ES-I3 (cell line): Measurements from ENCODE around the gene NDFIP1.
"Not testable (repeated sequence)": the region's sequence is repeated elsewhere in the genome, so short reads cannot be mapped to it uniquely, and the experiment has no call there.

ENCODE experiments used
- H3K36me3 ChIP-seq: 2 replicates; pipeline ENCODE4 v1.6.1; 2013; ENCODE audit warnings: mild to moderate bottlenecking, low read length, control low read depth, moderate library complexity; ENCODE audit not compliant: insufficient read depth
- H3K4me1 ChIP-seq: 2 replicates; pipeline ENCODE4 v1.6.1; 2013; ENCODE audit warnings: mild to moderate bottlenecking, control low read depth, low read length; ENCODE audit not compliant: insufficient read depth
- H3K9ac ChIP-seq: 2 replicates; pipeline ENCODE4 v1.6.1; 2013; ENCODE audit warnings: low read depth, mild to moderate bottlenecking, low read length, moderate library complexity
- H3K9me3 ChIP-seq: 2 replicates; pipeline ENCODE4 v1.6.1; 2013; ENCODE audit warnings: mild to moderate bottlenecking, low read length, moderate library complexity; ENCODE audit not compliant: control insufficient read depth, insufficient read depth

The NDFIP1 gene

DNA sequence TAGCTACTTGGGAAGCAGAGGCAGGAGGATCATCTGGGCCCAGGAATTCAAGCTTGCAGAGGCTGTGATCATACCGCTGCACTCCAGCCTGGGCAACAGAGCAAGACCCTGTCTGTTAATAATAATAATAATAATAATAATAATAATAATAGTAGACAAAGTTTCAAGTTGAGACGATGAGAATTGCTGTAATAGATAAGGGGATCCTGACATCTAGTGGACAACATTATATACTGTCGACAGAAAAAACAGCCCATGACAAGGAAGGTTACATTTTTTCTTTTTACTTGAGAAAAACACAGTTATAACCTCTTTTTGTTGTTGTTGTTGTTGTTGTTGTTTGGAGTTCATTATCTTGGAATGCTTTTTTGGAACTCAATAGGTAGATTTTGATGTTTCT is 35.3 kb downstream of the NDFIP1 start:
- peaks cover 9% of the 10 kb centered on the region for H3K36me3 ChIP-seq

DNA sequence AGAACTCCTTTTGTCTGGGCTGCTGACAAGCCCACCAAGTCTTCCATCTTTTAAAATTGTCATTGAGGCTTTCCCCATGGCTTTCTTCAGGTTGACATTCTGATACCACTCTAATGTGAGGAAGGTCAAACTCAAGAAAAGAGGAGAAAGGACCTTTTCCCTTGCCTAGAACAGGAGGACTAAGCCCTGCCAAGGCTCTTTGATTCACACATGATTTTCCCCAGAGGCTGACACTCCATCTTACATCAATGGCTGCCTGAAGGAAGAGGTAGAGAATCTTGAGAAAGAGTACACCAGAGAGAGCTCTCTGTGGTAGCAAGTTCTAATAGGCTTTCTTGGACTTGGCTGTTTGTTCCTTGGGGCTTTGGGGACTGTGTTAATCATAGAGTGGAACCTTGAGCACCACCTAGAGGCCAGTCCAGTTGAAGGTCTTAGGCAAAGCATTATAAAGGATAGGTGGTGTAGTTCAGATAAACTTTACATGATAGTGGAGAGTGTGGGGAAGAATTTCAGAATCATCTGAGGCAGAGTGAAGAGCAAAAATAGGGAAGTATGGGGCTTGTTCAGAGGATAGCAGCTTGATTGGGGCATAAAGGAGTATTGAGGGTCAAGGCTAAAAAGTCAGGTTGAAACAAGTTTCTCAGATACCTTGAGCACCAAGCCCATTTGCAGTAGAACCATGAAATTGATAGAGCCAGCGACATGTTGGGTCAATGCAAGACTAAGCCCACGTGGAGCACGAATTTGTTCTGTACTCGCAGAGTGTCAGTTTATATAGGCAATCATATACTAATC is 36.7 kb downstream of the NDFIP1 start:
- H3K9ac ChIP-seq: no peak overlapping the region
- peaks cover 9% of the 10 kb centered on the region for H3K36me3 ChIP-seq
- H3K4me1 ChIP-seq: no peaks in the 10 kb centered on the region
- no peaks in the 10 kb centered on the region for H3K9me3 ChIP-seq

More for the DNA sequence above, 35.3 kb downstream of the NDFIP1 start:
- H3K4me1 ChIP-seq: no peaks in the 10 kb centered on the region
- no peak overlapping the region for H3K9ac ChIP-seq
- H3K9me3 ChIP-seq: no peaks in the 10 kb centered on the region

DNA sequence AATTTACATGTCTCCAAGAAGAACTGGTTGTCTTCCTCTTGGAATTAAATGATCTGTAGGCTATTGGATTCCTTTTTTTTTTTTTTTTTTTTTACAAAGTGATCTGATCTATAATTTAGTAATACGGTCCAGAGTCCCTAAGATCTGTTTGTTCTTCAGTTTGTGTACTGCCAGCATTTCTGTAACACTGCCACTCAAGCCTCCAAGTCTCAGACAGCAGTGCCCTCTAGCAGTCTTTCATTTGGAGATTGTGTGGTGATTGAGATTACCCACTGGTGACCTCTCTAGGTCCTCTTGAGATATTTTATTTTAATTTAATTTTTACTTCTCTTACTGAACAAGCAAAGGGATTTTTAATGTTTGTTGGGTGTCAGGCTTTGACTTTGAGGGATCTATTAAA is 40.8 kb downstream of the NDFIP1 start:
- Histone ChIP-seq H3K36me3 (peaks cover 9% of the 10 kb centered on the region; the same call in 1 of the 2 replicates), H3K4me1 (peaks cover 16% of the 10 kb centered on the region; the same call in 1 of the 2 replicates)

DNA sequence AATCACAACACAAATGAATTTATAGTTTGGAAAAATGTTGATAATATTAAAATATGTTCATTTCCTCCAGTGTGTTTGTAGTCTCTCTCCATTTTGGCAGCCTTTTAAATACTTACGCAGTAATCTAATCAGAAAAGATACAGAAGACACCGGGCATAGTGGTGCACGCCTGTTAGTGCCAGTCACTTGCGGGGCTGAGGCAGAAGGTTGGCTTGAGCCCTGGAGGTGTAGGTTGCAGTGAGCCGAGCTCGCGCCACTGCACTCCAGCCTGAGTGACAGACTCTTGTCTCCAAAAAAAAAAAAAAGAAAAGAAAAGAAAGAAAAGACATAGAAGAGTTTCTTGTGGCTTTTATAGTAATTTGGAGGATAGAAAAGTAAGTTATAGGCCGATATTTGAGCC is 41.9 kb downstream of the NDFIP1 start:
- H3K4me1 ChIP-seq: peaks cover 16% of the 10 kb centered on the region; the same call in 1 of the 2 replicates
- H3K9me3 ChIP-seq: no peaks in the 10 kb centered on the region
- H3K9ac ChIP-seq: no peak overlapping the region
- peaks cover 9% of the 10 kb centered on the region; the same call in 1 of the 2 replicates for H3K36me3 ChIP-seq

More for the DNA sequence above, 40.8 kb downstream of the NDFIP1 start:
- no peak overlapping the region for H3K9ac ChIP-seq
- no peaks in the 10 kb centered on the region for H3K9me3 ChIP-seq

DNA sequence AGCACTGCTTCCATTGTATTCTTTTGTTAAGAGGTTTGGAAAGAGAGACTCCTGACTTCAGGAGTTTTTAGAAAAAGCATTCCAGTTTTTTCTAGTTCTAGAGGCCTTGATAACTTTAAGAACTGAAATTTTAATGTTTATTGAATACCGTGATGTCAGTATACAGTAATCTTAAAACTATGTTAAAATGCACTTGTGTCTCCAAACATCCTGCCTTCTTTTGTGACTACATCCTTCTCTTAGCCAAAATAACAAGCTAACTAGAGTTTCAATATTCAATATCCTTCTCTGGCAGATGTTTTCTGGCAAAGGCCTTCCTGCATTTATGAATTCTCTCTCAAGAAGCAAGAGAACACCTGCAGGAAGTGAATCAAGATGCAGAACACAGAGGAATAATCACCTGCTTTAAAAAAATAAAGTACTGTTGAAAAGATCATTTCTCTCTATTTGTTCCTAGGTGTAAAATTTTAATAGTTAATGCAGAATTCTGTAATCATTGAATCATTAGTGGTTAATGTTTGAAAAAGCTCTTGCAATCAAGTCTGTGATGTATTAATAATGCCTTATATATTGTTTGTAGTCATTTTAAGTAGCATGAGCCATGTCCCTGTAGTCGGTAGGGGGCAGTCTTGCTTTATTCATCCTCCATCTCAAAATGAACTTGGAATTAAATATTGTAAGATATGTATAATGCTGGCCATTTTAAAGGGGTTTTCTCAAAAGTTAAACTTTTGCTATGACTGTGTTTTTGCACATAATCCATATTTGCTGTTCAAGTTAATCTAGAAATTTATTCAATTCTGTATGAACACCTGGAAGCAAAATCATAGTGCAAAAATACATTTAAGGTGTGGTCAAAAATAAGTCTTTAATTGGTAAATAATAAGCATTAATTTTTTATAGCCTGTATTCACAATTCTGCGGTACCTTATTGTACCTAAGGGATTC is 43.1 kb downstream of the NDFIP1 start:
- Histone ChIP-seq H3K9me3 (no peaks in the 10 kb centered on the region), H3K9ac (no peak overlapping the region), H3K4me1 (peaks cover 25% of the 10 kb centered on the region; the same call in 1 of the 2 replicates), H3K36me3 (peaks cover under 1% of the 10 kb centered on the region; the same call in 1 of the 2 replicates)

DNA sequence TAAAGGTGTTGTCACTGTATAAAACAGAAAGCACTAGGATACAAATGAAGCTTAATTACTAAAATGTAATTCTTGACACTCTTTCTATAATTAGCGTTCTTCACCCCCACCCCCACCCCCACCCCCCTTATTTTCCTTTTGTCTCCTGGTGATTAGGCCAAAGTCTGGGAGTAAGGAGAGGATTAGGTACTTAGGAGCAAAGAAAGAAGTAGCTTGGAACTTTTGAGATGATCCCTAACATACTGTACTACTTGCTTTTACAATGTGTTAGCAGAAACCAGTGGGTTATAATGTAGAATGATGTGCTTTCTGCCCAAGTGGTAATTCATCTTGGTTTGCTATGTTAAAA is 43.8 kb downstream of the NDFIP1 start:
- peak overlapping the region; percentile 11; the same call in 1 of the 2 replicates for H3K9ac ChIP-seq
- no peaks in the 10 kb centered on the region for H3K36me3 ChIP-seq
- no peaks in the 10 kb centered on the region for H3K9me3 ChIP-seq
- H3K4me1 ChIP-seq: peaks cover 31% of the 10 kb centered on the region

DNA sequence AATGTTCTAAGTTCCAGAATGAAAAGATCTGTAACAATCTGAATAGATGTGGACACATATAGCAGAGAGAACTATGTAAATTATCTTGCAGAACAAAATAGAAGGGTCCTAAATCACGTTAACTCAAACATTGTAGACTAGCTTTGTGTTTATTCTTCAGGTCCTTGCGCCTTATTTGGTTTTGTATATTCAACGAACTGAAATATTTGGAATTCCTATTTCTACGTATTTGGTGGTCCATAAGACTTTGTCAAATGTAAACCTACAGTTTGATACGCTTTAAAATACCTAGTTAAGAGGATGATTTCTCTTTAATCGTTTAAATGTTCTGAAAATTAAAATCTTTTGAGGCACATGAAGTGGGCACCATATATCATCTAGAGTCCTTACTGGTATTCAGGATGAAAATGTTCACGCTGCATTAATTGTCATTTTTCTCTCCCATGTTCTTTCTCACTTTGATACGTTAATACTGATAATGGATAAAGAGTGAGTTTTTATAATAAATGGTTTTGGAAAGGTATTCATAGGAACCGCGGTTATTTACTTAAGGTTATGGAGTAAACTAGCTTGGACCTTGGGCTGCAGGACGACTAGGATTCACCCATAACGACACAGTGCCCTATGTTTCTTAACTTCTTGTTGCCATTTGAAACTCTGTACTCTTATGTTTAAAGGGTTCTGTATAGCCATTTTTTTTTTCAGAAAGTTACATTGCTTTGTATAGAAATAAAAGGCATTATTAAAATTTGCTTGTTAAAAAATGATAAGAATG is 45.3 kb downstream of the NDFIP1 start:
- H3K4me1 ChIP-seq: peaks cover 37% of the 10 kb centered on the region
- no peak overlapping the region for H3K9ac ChIP-seq
- no peaks in the 10 kb centered on the region for H3K36me3 ChIP-seq
- H3K9me3 ChIP-seq: no peaks in the 10 kb centered on the region

DNA sequence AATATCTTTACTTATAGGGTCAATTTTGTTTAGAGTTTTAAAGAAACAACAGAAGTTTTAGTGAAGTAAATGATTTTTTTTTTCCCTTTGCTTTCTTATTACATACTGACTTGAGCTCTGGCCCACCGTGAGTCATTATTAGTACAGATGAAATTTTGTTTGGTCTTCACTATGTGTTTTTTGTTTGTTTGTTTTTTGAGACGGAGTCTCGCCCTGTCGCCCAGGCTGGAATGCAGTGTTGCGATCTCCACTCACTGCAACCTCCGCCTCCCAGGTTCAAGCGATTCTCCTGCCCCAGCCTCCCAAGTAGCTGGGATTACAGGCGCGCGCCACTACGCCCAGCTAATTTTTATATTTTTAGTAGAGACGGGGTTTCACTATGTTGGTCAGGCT is 45.9 kb downstream of the NDFIP1 start:
- not testable (repeated sequence) for H3K9ac ChIP-seq, H3K36me3 ChIP-seq, H3K9me3 ChIP-seq
- H3K4me1 ChIP-seq: peaks cover 37% of the 10 kb centered on the region

DNA sequence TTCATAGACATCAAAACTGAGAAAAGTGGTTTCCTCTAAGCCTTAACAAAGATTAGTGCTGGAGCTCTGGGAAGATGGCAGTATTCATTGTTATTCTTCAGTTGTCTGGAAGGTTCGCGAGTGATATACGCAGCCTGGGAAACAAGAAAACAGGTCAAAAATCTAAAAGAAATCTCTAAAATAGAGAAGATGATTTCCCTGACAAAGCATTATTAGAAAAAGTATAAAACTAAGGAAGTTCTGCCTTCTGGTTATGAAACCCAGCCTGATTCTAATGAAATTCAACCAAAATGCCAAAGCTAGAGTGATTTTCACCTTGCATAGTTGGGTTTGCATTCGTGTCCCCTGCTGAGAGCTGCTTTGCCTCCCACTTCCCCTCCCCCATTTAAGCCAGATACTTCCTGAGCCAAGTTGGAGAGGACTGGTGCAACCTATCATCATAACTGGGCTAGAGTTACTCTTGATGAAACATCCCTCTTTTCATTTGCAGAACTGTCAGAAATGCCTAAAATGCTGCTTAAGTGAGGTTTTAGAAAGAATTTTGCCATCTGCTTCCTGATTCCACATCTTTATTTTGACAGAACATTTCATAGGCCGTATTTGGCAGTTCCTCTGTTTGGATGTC is 48.4 kb downstream of the NDFIP1 start:
- H3K4me1 ChIP-seq: peaks cover 46% of the 10 kb centered on the region
- no peaks in the 10 kb centered on the region for H3K36me3 ChIP-seq
- 0 out of 2 replicates have a peak overlapping the region, but pooled peaks have one; percentile 1 for H3K9ac ChIP-seq
- H3K9me3 ChIP-seq: no peaks in the 10 kb centered on the region

DNA sequence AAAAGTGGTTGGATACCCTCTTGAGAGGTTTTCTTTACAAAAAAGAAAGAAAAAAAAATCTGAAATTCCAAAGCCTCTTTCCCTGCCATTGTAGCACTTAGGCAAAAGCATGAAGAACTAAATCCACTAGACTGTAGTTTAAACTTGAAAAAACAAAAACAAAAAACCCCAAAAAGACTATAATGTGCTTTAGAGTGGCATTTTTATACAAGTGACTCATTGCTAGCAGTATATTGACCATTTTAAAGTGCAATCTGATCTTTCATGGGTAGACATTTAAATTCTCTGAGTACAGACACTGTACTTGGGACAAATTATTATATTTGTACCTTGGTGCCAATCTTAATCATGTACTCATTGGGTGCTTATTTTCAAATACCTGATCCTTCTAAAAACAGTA is 50.8 kb downstream of the NDFIP1 start:
- Histone ChIP-seq H3K36me3 (no peaks in the 10 kb centered on the region), H3K9ac (no peak overlapping the region), H3K4me1 (peaks cover 30% of the 10 kb centered on the region), H3K9me3 (no peaks in the 10 kb centered on the region)

DNA sequence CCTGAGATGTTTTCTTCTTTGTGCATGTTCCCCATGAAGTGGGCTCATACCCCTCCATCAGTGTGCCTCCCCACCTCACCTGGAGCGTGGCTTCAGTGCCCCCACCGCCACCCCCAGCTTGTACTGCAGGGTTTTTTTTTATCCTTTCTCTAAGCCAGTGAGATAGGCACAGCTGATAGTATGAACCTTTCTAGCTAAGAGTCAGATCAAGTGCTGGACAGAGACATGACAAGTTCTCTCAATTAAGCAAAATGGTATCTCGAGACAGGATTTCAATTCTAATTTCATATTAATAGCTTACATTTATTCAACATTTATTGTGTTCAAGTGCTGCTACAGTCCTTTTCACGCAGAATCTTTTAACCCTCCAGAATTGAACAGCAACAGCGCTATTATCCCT is 55.7 kb downstream of the NDFIP1 start:
- peaks cover 10% of the 10 kb centered on the region for H3K4me1 ChIP-seq
- no peaks in the 10 kb centered on the region for H3K36me3 ChIP-seq
- H3K9ac ChIP-seq: no peak overlapping the region
- no peaks in the 10 kb centered on the region for H3K9me3 ChIP-seq

DNA sequence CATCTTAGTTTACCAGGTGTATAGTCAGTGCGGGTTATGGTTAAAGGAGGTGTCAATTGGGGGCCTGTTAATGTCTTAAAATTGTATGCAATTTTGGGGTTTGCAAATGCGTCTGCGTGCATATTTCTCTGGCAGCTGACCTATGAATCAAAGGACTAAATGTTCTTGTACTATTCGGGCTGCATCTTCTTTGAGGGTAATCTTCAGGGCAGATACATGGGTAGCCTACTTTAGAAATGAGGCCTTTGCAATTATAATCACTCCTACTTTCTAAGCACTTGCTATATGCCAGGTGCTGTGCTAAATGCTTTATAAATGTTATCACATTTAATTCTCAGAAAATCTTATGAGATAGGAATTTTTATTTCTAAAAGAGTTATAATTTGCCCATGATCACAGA is 58.2 kb downstream of the NDFIP1 start:
- Histone ChIP-seq H3K9ac (no peak overlapping the region), H3K36me3 (no peaks in the 10 kb centered on the region), H3K9me3 (no peaks in the 10 kb centered on the region), H3K4me1 (peaks cover 4% of the 10 kb centered on the region; the same call in 1 of the 2 replicates)

DNA sequence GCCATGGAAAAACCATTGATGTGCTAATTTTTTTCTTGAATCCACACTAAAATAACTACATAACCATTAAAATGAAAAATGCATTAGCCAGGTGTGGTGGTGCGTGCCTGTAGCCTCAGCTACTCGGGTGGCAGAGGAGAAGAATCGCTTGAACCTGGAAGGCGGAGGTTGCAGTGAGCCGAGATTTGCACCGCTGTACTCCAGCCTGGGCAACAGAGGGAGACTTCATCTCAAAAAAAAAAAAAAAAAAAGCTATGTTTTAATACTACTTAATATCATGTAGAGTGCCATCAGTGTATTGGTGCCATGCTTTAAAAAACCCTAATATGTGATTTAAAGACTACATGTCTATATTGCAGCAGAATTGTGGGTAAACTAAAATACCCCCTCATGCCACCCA is 58.9 kb downstream of the NDFIP1 start:
- no peak overlapping the region for H3K9ac ChIP-seq
- no peaks in the 10 kb centered on the region for H3K9me3 ChIP-seq
- H3K4me1 ChIP-seq: 0 out of 2 replicates have a peak, but pooled peaks cover 4% of the 10 kb centered on the region
- H3K36me3 ChIP-seq: no peaks in the 10 kb centered on the region
